GM21390 (cell line): ENCODE measurements around the gene UBAC1.

Experiments
- ATAC-seq: cut with Tn5 transposase; IDR thresholded peaks from one replicate; pipeline ENCODE4 v1.9.1; 2021; ENCODE audit not compliant: unreplicated experiment

Gene UBAC1

DNA sequence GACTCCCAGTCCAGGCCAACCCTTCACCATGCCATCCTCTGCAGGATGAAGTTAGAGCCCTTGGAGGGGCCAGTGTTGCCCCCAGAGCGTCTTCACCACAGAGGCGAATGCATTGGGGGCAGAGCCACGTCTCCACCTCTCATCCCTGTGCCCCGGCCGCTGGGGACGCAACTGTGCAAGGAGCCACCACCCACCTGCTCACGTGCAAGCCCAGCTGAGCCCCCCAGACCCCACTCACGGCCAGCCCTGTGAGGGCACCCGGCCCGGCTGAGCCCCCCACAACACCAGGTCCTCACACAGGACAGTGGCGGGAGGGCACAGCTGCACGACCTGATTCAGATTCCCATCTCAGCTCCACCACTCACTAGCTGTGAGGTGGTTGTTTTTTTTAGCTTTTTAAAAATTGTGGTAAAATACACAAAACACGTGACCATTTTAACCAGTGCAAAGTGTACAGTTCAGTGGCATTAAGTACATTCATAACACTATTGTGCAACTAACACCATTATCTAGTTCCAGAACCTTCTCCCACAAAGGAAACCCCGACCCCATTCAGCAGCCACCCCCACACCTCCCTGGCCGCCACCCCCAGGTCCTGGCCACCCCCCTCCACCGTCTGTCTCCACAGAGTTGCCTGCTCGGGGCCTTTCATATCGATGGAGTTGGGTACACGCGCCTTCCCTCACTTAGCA, 33.5 kb upstream of the UBAC1 start:
- no peak for ATAC-seq

DNA sequence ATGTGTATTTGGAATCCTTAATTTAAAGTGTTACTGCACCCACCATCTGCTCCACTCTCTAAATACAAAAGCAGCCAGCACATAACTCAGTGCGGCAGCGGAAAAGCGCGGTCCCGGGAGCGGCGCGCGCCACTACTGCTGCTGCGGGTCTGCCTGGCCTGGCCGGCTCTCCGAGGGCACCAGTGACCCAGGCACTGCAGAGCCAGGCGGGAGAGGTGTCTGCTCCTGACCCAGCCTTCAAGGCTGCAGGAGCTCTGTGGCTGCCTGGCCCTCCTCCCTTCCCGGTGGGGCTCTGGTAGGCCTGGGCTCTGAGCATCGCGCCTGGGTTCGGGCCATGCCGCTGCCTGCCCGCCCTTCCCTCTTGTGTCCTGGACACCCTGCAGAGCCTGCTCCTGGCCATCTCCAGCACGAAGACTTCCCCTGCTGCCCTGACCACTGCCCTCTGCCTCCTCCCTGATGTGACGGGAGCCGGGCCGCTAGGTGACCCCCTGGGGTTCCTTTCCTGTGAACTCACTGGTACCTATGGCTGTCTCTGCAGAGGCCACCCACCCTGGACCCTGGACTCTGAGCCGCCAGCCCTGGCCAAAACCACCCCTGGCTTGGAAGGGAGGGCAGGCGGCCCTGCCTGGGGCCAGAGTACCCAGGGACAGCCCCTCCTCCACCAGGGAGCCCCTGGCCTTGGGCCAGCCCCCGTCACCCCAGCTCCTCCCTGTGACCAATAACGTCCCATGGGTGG, 32.8 kb upstream of the UBAC1 start:
- no peak for ATAC-seq

DNA sequence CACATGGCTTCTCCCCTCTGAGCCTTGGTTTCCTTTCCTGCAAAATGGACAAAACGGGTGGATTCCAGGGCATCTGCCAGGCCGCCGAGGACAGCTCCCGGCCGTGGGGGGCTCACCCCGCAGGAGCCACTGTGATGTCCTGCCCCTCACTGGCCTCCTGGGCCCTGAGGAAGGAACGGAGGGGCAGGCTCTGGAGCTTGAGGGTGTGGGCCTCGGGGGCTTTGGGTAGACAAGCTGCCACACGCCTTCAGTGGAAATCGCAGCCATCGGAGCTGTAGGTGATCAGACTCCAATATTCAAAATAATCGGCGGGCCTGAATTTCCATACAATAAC, 32.2 kb upstream of the UBAC1 start:
- no peak for ATAC-seq

DNA sequence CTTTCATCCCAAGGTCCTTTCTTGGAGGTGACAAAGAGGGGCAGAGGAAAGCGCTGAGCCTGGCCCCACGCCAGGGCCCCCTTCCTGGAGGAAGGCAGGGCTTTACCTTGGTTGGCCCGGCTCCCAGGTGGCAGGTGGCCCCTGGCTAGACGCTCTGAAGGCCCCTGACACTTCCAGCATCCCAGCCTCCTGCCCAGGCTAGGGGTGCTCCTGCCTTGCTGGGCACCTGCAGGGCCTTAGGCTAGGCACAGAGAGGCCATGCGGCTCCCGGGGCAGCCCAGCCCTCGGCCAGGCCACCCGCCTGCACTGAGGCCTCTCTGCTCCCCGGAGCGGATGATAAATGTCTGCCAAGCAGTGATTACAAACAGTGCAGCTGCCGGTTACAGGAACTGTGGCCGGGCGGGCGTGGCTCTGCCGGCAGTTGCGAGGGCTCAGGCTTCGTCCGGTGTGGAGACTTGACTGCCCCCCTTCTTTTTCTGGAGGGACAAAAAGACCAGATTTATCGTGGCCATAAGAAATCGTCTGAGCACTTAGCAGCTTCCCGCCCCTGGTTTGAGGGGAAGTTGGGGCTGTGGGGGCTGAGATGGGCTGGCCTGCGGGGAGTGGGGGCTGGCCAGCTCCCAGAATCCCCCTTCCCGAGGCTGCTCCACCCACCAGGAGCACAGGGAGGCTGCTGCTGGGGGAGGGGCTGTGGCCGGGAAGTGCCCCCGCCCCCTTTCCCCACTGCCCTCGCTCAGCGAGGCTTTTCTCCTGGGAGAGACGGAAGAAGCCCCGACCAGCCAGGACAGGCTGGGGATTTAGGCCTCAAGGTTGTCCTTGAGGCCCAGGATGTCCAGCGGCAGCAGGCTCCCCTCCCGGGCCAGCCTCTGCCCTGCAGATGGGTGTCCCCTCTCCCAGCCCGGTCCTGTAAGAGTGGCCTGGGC, 31.6 kb upstream of the UBAC1 start:
- ATAC-seq, result no peak

DNA sequence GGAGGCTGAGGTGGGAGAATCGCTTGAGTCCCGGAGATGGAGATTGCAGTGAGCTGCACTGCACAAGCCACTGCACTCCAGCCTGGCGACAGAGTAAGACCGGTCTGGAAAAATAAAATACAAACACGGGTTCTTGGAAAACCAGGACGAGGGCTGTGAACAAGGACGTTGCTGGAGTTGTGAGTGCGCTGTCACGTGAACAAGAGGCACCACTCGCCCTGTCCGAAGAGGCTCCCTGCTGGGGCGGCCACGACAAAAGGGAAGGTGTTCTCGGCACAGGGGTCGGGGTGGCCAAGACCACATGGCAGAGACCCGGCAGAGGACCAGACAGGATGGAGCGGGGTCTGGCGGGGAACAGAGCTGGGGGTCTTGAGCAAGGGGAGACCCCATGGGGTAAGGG, 30.6 kb upstream of the UBAC1 start:
- ATAC-seq, result no peak

DNA sequence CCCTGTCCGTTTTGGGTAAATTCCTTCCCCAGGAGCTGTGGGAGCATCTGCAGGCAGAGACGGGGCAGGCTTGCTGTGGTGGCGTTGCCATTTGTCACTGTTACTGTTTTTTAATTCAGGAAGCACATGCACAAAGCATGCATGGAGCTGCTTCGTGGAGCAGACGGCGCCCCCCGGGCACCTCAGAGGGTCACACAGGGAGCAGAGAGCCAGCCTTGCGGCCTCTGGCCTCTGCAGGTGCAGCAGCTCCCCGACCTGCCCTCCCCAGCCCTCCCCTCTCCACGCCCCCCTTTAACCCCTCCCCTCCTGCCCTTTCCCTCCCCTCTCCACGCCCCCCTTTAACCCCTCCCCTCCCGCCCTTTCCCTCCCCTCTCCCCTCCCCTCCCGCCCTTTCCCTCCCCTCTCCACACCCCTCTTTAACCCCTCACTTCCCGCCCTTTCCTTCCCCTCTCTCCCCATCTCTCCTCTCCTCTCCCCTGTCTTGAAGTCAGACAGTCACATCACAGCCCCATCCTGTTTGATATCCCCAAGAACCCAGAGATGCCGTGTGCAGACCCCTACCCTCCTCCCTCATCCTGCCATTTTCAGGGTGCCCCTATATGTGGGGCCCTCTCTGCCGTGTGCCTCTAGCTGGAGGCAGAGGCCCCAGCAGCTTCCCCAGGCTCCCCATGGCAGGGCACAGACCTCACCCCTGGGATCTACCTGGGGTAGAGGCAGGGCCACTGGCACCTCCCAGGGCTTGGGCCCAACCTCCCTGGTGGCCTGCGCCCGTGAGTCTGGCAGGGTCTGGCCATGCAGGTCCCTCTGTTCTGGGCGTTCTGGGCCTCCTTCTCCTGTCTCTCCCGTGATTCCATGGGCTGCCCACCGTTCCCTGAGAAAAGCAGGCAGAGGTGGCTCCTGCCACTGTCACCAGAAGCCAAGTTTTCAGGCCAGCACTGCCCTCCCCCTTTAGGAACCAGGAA, 29.6 kb upstream of the UBAC1 start:
- ATAC-seq, result no peak

DNA sequence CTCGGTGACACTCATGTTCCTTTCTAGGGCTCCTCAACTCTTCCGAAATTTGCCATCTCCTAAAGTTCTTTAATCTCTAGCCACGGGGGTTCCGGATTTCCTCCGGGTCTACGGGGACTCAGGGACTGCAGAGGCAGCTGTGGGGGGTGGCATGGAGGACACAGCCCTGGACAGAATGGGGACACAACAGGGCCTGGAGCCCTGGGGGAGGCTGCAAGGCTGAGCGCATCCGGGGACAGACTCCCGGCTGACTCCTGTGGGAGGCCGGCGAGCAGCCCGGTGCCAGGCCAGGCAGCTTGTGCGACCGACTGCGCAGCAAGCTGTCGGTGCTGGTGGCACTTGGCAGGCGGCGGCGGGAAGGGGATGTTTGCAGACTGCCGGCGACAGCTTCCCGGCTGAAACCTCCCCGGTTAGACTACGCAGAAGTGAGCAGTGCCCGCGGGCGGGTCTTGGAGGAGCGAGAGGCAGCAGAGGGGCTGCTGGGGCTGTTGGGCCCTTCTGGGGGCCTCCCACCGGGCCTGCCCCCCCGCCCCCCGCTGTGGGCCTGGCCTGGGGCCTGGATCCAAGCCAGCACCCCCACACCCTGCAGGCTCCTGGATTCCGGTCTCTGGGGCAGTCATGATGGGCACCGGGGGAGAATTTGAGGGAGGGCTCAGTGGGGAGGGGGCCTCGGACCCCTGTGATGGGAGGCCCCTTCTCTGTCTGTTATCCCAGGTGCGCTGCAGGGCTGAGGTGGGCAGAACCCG, 28.7 kb upstream of the UBAC1 start:
- ATAC-seq, result no peak

DNA sequence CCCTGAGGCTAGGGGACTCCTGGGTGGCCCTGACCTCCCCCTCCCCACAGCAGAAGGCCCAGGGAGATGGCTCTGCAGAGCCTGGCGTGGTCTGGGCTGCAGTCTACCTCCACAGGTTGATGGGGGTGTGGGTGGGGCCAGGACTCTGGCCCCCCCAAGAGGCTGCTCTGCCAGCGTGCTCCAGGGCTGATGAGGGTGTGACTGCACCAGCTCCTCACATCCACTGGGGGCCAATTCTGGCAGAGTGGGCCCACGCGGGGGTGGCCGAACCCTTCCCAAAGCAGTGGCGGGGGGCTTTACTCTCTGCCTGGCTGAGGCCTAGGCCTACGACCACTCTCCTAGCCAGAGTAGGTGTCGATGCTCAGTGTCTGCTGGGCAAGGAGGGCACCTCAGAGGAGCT, 28.0 kb upstream of the UBAC1 start:
- no peak for ATAC-seq

DNA sequence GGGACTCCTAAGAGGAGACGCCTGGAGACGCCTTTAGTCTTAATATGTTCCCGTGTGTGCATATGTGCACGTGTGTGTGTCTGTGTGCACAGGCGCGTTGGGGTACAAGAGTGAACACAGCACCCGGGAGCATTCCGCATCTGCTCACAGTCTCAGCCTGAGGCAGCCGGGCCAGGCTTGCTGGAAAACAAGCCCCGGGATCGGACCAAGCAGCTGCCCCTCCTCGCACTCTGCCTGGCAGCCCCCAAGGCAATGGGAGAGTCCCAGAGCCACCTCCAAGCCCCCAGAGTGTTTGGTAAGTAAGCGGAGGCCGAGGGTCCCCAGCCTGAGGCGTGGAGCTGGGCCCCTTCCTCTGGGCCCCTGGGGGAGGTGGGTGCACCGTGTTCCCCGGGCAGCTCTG, 27.3 kb upstream of the UBAC1 start:
- no peak for ATAC-seq

DNA sequence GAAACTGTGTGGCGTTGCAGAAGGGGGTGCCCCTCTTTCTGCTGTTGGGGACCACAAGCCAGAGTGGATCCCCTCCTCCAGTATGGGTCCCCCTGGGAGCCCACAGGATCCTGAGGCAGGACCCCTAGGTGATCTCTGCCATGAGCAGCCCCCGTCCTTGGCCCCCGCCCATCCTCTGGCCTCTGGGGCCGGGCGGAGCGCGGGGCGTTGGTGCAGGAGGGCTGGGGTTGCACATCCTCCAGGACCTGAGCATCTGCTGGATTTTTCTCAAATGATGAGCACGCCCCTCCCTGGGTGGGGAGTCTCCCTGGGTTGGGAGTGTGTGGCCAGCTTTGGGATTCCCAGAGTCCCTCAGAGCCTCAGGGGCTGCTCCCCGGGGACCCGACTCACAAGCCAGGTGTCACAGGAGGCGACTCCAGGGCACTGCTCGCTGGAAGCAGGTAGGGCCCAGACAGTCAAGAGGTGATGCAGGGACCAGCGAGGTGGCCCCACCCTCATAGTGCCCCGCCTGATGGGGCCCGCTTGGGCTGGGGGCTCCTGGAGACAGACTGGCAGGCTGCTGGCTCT, 26.7 kb upstream of the UBAC1 start:
- ATAC-seq, result no peak

DNA sequence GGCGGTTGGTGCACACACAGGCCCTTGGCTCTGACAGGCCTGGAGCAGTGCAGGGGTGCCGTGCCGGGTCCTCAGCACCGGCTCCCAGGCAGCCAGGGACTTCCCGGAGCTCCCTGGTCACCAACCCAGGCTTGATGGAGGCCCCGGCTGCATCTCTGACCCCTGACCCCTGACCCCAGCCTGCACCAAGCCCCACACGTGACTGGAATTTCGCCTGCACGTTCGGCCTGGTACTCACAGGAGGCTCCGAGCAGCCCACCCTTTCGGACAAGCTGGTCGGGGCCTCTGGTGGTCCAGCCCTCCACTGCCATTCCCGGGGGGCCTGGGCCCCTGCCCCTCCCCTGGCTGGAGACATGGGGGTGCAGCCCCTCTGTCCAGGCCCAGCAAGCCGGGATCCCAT, 25.4 kb upstream of the UBAC1 start:
- no peak for ATAC-seq

DNA sequence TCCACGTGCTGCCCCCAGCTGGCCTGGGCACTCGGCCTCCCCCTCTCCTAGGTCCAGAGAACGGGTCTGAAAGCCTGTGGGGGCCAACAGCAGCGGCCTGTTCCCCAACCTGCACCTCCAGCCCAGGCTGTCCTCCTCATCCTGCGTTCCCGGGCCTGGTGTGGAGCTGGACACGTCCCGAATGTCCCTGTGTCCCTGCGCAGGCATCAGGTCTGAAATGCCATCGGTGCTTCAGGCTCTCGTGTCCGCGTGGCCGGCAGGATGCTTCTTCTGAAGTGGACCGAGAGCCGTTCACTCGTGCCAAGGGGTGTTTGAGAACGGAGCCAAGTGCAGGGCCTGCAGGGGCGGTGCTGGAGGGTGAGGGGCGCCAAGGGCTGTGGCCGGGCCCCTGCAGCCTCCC, 24.7 kb upstream of the UBAC1 start:
- no peak for ATAC-seq

DNA sequence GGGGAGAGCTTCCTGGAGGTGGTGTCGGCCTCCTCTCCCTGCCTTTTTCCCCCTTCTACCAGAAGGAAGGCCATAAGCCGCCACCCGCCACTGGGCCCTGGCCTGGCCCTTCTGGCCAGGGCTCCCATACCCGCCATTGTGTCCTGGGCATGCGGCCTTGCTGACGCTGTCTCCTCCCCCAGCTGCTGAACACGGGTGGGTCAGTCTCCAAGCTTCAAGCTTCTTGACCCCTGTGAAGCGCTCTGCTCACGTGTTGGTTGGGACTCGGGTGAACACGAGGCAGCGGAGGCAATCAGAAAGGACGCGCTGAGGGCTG, 24.2 kb upstream of the UBAC1 start:
- no peak for ATAC-seq

DNA sequence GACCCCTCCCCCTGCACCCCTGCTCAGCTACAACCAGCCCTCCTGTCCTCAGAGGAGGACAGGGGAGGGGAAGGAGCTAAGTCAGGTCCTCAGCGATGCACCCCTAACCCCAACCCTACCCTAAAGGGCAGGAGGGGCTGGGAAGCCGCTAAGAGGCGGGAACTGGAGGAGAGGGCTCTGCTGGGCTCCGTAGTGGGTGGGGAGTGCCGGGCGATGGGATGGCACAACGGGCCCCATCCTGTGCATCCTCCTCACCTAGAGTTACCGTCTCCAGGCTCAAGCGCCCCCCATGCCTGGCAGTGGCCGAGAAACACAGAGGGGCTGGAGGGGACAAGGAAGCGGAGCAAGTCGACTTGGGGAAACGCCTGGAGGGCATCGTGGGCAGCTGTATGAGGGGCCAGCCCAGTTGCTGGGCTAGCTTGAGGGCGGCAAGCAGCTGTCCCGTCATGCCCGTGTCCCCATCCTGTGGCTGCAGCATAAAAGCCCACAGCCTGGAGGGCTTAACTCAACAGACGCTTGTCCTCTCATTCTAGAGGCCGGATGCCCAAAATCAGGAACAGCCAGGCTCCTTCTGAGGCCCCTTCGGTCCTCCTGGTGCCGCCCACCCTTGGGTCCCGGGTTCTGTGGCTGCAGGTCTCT, 23.0 kb upstream of the UBAC1 start:
- ATAC-seq, result no peak

DNA sequence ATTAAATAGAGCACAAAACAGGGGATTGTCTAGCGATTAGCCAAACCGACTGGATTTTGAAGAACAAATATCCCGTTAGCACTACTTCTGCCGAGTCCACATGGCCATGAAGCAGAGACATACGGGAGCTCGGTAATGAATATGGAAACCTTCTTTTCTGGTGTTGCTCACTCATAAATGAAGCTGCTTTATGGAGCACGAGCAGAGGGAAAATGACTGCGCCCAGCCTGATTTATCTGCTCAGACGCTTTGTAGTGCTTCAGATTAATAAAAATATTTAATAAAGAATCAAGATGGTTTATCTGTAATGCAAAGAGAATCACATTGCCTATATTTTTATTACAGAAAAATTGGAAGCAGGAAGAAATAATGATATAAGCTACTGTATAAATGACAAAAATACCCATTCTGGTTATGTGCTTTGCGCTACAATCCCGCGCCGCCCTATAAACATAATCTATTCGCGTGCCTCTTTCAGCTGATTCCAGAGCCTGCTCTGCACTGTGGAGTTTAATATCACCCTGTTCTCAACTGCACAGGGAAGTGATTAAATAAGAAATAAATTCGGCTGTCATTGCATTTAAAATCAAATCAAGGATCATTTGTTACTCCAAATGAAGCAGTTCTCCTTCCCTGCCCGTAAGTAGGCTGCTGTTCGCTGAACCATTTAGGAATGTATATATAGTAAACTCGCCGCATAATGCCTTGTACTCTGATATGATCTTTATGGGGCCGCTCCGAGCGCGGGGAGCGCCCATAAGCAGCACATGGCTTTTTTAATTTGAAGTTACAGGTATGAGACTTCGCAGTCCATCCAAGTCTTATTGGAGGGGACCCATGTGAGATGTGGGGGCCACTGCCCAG, 22.3 kb upstream of the UBAC1 start:
- ATAC-seq, result no peak

DNA sequence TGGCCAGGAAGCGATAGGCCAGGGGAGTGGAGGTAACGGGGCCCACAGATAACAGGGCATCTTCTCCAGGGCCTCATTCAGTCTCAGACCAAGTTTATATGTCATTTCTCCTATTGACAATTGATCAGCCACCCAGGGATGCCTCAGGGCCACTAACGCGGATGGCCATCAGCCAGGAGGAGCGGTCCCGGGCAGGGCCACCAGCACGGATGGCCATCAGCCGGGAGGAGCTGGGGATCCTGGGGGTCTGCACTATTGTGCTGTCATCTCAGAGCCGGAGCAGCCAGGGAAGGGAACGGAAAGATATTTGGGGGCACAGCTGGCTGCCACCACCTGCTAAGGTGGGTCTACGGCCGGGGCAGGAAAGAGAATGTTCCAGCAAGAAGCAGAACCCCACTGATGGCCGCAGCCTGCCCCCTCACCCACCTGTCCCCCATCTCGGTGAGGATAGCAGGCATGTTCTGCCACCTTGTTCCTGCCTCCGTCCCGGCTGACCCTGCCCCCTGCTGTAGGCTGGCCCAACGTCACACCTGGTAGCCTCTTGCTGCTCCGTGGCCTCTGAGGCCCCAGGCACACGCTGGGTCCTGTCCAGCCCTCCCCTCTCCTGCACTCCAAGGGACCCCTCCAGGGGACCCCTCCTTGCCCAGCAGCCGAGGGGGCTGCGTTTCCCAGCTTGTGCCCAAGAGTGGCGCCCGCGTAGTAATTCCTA, 21.5 kb upstream of the UBAC1 start:
- no peak for ATAC-seq

DNA sequence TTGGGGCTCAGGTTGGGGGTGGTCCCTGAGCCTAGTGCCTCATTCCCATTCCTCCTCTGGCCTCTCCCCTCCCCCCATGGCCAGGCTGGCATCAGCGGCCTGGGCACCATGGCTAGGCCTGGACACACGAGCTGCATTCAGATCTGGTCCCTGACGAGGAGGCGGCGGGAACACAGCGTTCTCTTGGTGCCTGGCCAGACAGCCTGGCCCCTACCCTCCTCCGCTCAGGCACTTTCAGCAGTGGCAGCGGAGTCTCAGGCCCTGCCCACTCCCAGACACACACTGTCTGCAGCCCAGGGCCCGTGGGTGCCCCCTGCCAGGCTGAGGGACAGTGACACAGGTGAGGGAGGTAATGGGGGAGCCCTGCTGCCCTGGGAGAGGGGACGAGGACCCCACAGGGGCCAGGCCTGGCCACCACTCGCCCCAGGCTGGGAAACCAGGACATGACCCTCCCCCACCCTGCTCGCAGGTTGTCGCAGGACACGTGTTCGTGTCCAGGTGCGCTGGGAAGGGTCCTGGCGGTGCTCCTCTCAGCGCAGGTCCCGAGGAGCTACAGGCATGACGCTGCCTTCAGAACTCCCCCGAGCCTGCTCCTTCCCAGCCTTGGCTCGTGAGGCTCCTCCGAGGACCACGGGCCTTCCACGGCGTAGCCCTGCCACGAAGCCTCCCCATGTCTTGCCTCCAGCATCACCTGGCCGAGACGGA, 19.9 kb upstream of the UBAC1 start:
- no peak for ATAC-seq
